GM13977 (cell line): ENCODE data around the gene ELF5.

ENCODE experiments used
- DNase-seq: peaks from one replicate; pipeline ENCODE4 v3.0.0; 2012; ENCODE audit warnings: low spot score
- CTCF ChIP-seq: IDR thresholded peaks from 2 replicates; pipeline ENCODE4 v1.5.1; 2012; ENCODE audit warnings: mild to moderate bottlenecking, control low read depth; ENCODE audit not compliant: insufficient read depth; ENCODE audit errors: extremely low read depth, missing control alignments
- in situ Hi-C: fragments of 300-500 bp; cut with MboI; formaldehyde crosslinking; loops from one replicate; pipeline ENCODE4 v1.12.0; 2022; ENCODE audit warnings: low sequenced_read_pairs, low pct_unique_long_range_greater_than_20kb, mixed read lengths, inconsistent platforms; ENCODE audit not compliant: unreplicated experiment

ELF5 gene

DNA sequence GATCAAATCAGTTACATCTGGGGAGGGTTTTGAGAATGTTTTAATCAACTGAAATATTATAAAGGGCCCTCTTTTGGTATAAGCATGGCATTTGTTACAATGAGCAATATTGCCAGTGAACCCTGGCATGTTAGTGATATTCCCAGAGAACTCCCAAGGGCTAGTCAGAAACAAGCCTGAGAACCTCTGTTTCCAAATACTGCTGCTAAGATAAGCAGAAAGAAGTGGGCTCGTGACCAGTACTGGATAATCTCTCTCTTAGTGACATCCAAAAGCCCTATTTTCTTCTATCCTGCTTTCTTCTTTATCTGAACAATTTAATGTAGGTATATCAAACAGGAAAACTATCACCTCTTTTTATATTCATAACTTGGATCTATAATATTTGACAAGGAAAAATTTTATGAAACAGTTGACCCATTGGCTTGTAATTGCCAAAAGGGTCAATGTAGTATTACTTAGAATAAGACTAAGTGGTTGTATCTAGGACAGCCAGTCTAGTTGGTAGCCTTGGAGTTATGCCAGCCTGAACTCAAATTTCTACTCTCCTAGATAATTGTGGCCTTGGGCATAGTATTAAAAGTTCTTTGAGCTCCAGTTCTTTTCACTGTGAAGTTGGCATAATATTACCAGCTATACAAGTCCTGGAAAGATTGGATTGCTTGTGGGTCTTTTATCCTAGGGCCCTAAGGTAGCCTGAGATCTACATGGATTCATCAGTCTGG is 59.1 kb downstream of the ELF5 start:
- in situ Hi-C loops: loop anchor here (25.0 kb wide), 1 partner anchor 267 kb away; no protein-coding TSS in a partner anchor
- TF ChIP-seq CTCF: no peak

DNA sequence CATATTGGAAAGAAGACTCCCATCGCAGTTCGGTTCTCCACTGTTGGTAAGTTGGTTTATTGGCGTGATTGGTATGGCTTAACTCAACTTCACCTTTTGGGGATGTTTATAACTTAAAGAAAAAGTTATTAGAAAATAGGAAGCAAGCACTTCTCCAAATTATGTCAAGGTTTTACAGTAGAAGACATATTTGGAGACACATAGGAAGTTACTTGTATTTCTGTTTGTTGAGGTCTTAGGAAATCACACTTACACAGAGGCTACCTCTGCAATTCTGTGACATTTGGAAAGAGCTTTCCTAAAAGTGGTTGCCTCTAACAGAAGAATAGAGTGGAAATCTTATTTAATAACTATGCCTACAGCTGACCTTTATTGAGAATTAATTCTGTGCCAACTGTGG is 62.5 kb downstream of the ELF5 start:
- no peak for TF ChIP-seq CTCF
- in situ Hi-C loops: loop anchor here (25.0 kb wide), 1 partner anchor 264 kb away; no protein-coding TSS in a partner anchor

More for the DNA sequence above, 59.1 kb downstream of the ELF5 start:
- no peak for DNase-seq

DNA sequence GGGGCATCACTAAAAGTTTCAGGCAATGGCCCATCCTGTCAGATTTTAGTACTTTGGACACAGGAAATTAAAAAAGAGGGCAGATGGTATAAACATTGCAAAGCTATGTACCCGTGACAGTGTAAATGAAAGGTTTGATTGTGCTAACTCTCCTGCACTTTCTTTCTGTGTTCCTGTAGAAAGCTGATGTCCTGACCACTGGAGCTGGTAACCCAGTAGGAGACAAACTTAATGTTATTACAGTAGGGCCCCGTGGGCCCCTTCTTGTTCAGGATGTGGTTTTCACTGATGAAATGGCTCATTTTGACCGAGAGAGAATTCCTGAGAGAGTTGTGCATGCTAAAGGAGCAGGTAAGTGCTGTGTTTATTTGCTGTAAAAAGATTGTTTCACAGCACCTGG is 64.6 kb downstream of the ELF5 start:
- no peak for DNase-seq
- in situ Hi-C loops: no loop called here
- no peak for TF ChIP-seq CTCF

More for the DNA sequence above, 62.5 kb downstream of the ELF5 start:
- no peak for DNase-seq

DNA sequence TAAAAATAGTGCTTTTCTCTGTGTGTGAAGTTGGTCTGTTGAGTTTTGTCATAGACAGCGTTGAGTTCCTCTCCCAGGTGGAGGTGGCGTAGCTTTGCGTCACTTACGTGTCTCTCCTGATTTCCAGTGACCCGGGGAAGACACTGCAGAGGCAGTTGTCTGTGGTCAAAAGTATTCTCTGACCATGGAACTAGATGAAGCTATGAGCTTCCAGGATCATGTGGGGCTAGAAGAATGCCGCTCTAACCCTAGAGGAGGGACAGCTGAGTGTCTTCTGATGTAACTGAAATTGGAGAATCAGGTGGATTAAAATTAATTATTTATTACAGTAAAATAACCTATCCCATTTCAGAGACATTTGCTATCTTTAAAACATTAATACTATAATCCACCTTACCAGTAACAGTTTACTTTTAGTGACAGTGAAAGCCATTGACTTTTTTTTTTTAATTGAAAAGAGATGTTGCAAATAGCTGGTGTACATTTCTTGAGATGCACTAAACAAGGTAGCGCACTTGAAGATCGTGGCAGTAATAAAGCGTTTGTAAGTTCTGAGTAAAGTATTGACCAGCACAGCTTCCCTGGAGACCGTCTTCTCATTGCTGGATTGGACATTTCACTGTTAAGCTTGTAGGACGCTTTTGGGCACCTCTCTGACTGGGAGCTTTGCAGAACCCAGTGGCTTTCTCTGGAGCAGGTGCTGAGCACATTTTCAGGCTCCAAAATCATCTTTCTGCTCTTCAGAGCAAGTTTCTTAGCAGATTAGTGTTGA is 65.2 kb downstream of the ELF5 start:
- in situ Hi-C loops: no loop called here
- DNase-seq: no peak
- no peak for TF ChIP-seq CTCF

DNA sequence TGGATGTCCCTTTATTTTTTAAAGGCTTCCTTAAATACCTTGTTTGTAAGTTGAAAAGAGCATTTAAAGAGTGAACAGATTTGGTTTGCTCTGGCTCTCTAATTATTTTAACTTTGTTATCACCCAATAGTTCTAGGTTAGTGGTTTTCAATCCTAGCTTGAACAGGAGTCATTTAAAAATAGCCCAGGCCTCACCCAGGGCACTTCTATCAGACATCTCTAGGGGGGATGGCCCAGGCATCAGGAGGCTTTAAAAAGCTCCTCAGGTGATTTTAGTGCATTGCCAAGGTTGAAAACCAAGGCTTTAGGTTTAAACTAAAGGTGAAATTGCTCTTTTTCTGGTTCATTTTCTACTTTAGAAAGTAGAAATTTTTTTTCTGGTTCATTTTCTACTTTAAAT is 66.5 kb downstream of the ELF5 start:
- no peak for TF ChIP-seq CTCF
- in situ Hi-C loops: no loop called here
- no peak for DNase-seq

- in situ Hi-C loops: no loop called here
- no peak for TF ChIP-seq CTCF
- no peak for DNase-seq
Observed at GRCh38 chr11:34446386-34446785, 67.2 kb downstream of the ELF5 start.
